SK-N-SH treated with all-trans-retinoic acid at 6 μM for 48 hours (cell line): Measurements from ENCODE around the gene NUS1.

Experiments used
- ATAC-seq: fragments of 200-7000 bp; cut with Tn5 transposase; 3 replicates; pipeline ENCODE4 v1.9.1; 2020; ENCODE audit warnings: mild to moderate bottlenecking, moderate library complexity
- ARNTL ChIP-seq: fragments of 450-650 bp; formaldehyde crosslinking; IDR thresholded peaks from 2 replicates; pipeline ENCODE4 v1.5.0; 2020; ENCODE audit warnings: low read depth, mild to moderate bottlenecking, moderate library complexity, borderline replicate concordance
- CREB5 ChIP-seq: fragments of 250-450 bp; sonication (Bioruptor Pico); IDR thresholded peaks from 2 replicates; pipeline ENCODE4 v1.5.1; 2020; ENCODE audit warnings: low read depth, mild to moderate bottlenecking, moderate library complexity
- ESRRG ChIP-seq: fragments of 250-450 bp; sonication (Bioruptor Pico); IDR thresholded peaks from 2 replicates; pipeline ENCODE4 v1.6.1; 2021; ENCODE audit warnings: mild to moderate bottlenecking
- GLIS3 ChIP-seq: fragments of 250-450 bp; sonication (Bioruptor Pico); IDR thresholded peaks from 2 replicates; pipeline ENCODE4 v1.5.0; 2020; ENCODE audit warnings: mild to moderate bottlenecking, moderate library complexity
- OSR1 ChIP-seq: fragments of 250-450 bp; sonication (Bioruptor Pico); IDR thresholded peaks from 2 replicates; pipeline ENCODE4 v1.8.0; 2022; ENCODE audit warnings: moderate library complexity, mild to moderate bottlenecking, inconsistent platforms
- PPARA ChIP-seq: fragments of 250-450 bp; sonication (Bioruptor Pico); IDR thresholded peaks from 2 replicates; pipeline ENCODE4 v1.5.0; 2020; ENCODE audit warnings: mild to moderate bottlenecking, borderline replicate concordance
- RARB ChIP-seq: fragments of 250-450 bp; sonication (Bioruptor Pico); IDR thresholded peaks from 2 replicates; pipeline ENCODE4 v1.8.0; 2021; ENCODE audit warnings: mild to moderate bottlenecking, moderate library complexity
- SNAI2 ChIP-seq: fragments of 250-450 bp; sonication (Bioruptor Pico); IDR thresholded peaks from 2 replicates; pipeline ENCODE4 v1.5.0; 2020; ENCODE audit warnings: mild to moderate bottlenecking, moderate library complexity
- TCF4 ChIP-seq: fragments of 250-450 bp; sonication (Bioruptor Pico); IDR thresholded peaks from 2 replicates; pipeline ENCODE4 v1.8.0; 2021; ENCODE audit warnings: mild to moderate bottlenecking, moderate library complexity, borderline replicate concordance
- ZC3H10 ChIP-seq: fragments of 250-450 bp; sonication (Bioruptor Pico); IDR thresholded peaks from 2 replicates; pipeline ENCODE4 v1.5.1; 2021; ENCODE audit warnings: mild to moderate bottlenecking, moderate library complexity
- ZFP3 ChIP-seq: fragments of 250-450 bp; sonication (Bioruptor Pico); IDR thresholded peaks from 2 replicates; pipeline ENCODE4 v1.5.0; 2020; ENCODE audit warnings: mild to moderate bottlenecking, moderate library complexity
- ZFP30 ChIP-seq: fragments of 450-650 bp; formaldehyde crosslinking; IDR thresholded peaks from 2 replicates; pipeline ENCODE4 v1.5.0; 2022; ENCODE audit warnings: mild to moderate bottlenecking, moderate library complexity
- ZNF565 ChIP-seq: fragments of 450-650 bp; formaldehyde crosslinking; conservative IDR thresholded peaks from 2 replicates; pipeline ENCODE4 v1.5.0; 2020; ENCODE audit warnings: low read depth, mild to moderate bottlenecking, moderate library complexity
- ZNF70 ChIP-seq: fragments of 450-650 bp; formaldehyde crosslinking; IDR thresholded peaks from 2 replicates; pipeline ENCODE4 v1.5.0; 2020; ENCODE audit warnings: mild to moderate bottlenecking, moderate library complexity
- ZNF8 ChIP-seq: fragments of 450-650 bp; formaldehyde crosslinking; IDR thresholded peaks from 2 replicates; pipeline ENCODE4 v1.5.0; 2020; ENCODE audit warnings: mild to moderate bottlenecking, moderate library complexity
- TF ChIP-seq, protein P1 (sequence below): fragments of 250-450 bp; sonication (Bioruptor Pico); IDR thresholded peaks from 2 replicates; pipeline ENCODE4 v1.5.0; 2020; ENCODE audit warnings: mild to moderate bottlenecking, moderate library complexity
- TF ChIP-seq, protein P2 (sequence below): fragments of 250-450 bp; sonication (Bioruptor Pico); IDR thresholded peaks from 2 replicates; pipeline ENCODE4 v1.8.0; 2020; ENCODE audit warnings: mild to moderate bottlenecking, moderate library complexity, borderline replicate concordance
- TF ChIP-seq, protein P3 (sequence below): fragments of 250-450 bp; sonication (Bioruptor Pico); IDR thresholded peaks from 2 replicates; pipeline ENCODE4 v1.5.1; 2021; ENCODE audit warnings: mild to moderate bottlenecking, moderate library complexity

NUS1 gene

GRCh38 chr6:117674503-117674902, 766 bp upstream of the NUS1 start:
- no peak for TF ChIP-seq ZFP30
- TF ChIP-seq TCF4 (CRISPR knock-in tag): no peak
- no peak for TF ChIP-seq PPARA (CRISPR knock-in tag)
- TF ChIP-seq ZC3H10 (CRISPR knock-in tag): no peak
- TF ChIP-seq OSR1 (CRISPR knock-in tag): no peak
- no peak for TF ChIP-seq SNAI2
- no peak for TF ChIP-seq ZNF8
- ATAC-seq: no peak

GRCh38 chr6:117675658-117676301, 511 bp downstream of the NUS1 start:
- peak; percentile 90 for TF ChIP-seq ZFP3
- peak; percentile 75 for ATAC-seq

GRCh38 chr6:117676577-117677218, 1.4 kb downstream of the NUS1 start:
- no peak for ATAC-seq
- TF ChIP-seq ZNF565 (CRISPR knock-in tag) (no peak), SNAI2 (no peak), TCF4 (CRISPR knock-in tag) (no peak), ZFP3 (no peak), ZC3H10 (CRISPR knock-in tag) (no peak), ARNTL (CRISPR knock-in tag) (no peak), CREB5 (CRISPR knock-in tag) (no peak), RARB (CRISPR knock-in tag) (no peak)
- TF ChIP-seq, protein P1, sequence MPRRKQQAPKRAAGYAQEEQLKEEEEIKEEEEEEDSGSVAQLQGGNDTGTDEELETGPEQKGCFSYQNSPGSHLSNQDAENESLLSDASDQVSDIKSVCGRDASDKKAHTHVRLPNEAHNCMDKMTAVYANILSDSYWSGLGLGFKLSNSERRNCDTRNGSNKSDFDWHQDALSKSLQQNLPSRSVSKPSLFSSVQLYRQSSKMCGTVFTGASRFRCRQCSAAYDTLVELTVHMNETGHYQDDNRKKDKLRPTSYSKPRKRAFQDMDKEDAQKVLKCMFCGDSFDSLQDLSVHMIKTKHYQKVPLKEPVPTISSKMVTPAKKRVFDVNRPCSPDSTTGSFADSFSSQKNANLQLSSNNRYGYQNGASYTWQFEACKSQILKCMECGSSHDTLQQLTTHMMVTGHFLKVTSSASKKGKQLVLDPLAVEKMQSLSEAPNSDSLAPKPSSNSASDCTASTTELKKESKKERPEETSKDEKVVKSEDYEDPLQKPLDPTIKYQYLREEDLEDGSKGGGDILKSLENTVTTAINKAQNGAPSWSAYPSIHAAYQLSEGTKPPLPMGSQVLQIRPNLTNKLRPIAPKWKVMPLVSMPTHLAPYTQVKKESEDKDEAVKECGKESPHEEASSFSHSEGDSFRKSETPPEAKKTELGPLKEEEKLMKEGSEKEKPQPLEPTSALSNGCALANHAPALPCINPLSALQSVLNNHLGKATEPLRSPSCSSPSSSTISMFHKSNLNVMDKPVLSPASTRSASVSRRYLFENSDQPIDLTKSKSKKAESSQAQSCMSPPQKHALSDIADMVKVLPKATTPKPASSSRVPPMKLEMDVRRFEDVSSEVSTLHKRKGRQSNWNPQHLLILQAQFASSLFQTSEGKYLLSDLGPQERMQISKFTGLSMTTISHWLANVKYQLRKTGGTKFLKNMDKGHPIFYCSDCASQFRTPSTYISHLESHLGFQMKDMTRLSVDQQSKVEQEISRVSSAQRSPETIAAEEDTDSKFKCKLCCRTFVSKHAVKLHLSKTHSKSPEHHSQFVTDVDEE (CRISPR knock-in tag): no peak
- TF ChIP-seq, protein P2, sequence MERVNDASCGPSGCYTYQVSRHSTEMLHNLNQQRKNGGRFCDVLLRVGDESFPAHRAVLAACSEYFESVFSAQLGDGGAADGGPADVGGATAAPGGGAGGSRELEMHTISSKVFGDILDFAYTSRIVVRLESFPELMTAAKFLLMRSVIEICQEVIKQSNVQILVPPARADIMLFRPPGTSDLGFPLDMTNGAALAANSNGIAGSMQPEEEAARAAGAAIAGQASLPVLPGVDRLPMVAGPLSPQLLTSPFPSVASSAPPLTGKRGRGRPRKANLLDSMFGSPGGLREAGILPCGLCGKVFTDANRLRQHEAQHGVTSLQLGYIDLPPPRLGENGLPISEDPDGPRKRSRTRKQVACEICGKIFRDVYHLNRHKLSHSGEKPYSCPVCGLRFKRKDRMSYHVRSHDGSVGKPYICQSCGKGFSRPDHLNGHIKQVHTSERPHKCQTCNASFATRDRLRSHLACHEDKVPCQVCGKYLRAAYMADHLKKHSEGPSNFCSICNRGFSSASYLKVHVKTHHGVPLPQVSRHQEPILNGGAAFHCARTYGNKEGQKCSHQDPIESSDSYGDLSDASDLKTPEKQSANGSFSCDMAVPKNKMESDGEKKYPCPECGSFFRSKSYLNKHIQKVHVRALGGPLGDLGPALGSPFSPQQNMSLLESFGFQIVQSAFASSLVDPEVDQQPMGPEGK (CRISPR knock-in tag): no peak

GRCh38 chr6:117677553-117678141, 2.4 kb downstream of the NUS1 start:
- TF ChIP-seq ZC3H10 (CRISPR knock-in tag) (no peak), ZFP30 (no peak), CREB5 (CRISPR knock-in tag) (no peak), GLIS3 (CRISPR knock-in tag) (no peak), OSR1 (CRISPR knock-in tag) (no peak), ZNF70 (no peak), ESRRG (CRISPR knock-in tag) (no peak), SNAI2 (no peak)
- TF ChIP-seq, protein P3, sequence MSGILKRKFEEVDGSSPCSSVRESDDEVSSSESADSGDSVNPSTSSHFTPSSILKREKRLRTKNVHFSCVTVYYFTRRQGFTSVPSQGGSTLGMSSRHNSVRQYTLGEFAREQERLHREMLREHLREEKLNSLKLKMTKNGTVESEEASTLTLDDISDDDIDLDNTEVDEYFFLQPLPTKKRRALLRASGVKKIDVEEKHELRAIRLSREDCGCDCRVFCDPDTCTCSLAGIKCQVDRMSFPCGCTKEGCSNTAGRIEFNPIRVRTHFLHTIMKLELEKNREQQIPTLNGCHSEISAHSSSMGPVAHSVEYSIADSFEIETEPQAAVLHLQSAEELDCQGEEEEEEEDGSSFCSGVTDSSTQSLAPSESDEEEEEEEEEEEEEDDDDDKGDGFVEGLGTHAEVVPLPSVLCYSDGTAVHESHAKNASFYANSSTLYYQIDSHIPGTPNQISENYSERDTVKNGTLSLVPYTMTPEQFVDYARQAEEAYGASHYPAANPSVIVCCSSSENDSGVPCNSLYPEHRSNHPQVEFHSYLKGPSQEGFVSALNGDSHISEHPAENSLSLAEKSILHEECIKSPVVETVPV (CRISPR knock-in tag): no peak
- TF ChIP-seq, protein P1 (CRISPR knock-in tag): no peak
- no peak for ATAC-seq
